Cardiac muscle cell (in vitro differentiated cells and primary cell): ENCODE results near the gene CIRBP. TPM values are rescaled to one million over a fixed set of nuclear protein-coding genes. Genes with fewer than 3 reads are reported as not detected.

Source experiments
- DNase-seq, 2 donors: peaks; one replicate each; pipeline versions ENCODE4 v3.0.0 to v3.0.0-alpha.2; 2010 to 2017; ENCODE audit warnings: low read depth in 1 of 2, low spot score in 1 of 2
- H3K27ac ChIP-seq: fragments of 200-600 bp; sonication (generic); 2 replicates; pipeline ENCODE4 v1.5.1; 2016
- H3K27me3 ChIP-seq: fragments of 200-600 bp; sonication (generic); 2 replicates; pipeline ENCODE4 v1.6.0; 2016; ENCODE audit warnings: control low read depth
- H3K36me3 ChIP-seq: fragments of 200-600 bp; sonication (generic); 2 replicates; pipeline ENCODE4 v1.5.1; 2016; ENCODE audit warnings: control low read depth
- H3K4me1 ChIP-seq: fragments of 200-600 bp; sonication (generic); 2 replicates; pipeline ENCODE4 v1.8.1; 2017; ENCODE audit warnings: low read depth, mild to moderate bottlenecking, mixed run types
- H3K4me3 ChIP-seq: fragments of 200-600 bp; sonication (generic); 2 replicates; pipeline ENCODE4 v1.5.1; 2016; ENCODE audit warnings: mild to moderate bottlenecking
- H3K9me3 ChIP-seq: fragments of 200-600 bp; sonication (generic); 2 replicates; pipeline ENCODE4 v1.5.1; 2017; ENCODE audit warnings: low read depth, mild to moderate bottlenecking, control low read depth
- polyA plus RNA-seq: library from polyadenylated mRNA; unstranded; fragments of >200 nt; fragmentation: Nextera tagmentation; extraction: Ambion mirVana; gene quantifications from 2 replicates; pipeline ENCODE4 v1.2.1, GENCODE V29; 2016
- total RNA-seq: library from RNA; depleted of rRNA; stranded (reverse); fragments of >200 nt; gene quantifications from 2 replicates; pipeline ENCODE4 v1.2.3, GENCODE V29; 2016
- TF ChIP-seq, protein P1 (sequence below): IDR thresholded peaks from 2 replicates; pipeline ENCODE4 v1.5.1; 2012; ENCODE audit warnings: low read depth, mild to moderate bottlenecking, low read length

The CIRBP gene
- total and polyA plus RNA-seq, 2 experiments from 2014 or later = 716 to 2,236 TPM

DNA sequence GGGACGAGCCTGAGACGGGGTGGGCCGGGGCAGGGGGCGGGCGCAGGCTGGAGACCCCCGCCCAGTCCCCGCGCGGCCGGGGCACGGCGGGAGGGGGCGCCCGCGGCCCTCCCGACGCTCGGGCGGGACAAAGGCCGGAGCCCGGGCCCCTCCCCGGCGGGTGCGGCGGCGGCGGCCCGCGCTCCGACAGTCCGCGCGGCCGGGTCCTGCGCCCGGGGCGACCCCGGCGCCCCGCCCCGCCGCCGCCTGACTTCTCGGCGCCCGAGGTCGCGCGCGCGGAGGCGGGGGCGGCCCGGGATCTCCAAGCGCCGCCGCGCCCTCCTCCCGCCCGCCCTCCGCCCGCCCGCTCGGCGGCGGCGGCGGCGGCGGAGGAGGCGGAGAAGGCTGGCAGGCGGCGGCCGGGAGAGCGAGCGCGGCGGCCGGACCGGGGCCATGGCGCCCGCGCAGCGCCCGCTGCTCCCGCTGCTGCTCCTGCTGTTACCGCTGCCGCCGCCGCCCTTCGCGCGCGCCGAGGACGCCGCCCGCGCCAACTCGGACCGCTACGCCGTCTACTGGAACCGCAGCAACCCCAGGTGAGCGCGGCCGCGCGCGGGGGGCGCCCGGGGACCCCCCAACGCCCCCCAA, 16.7 kb downstream of the CIRBP start, which contains the start of gene EFNA2:
EFNA2 (plus strand) TSS at position 137 of the 624 bp plus-strand sequence; CDS start at position 433, 296 bp downstream.
- no peaks in the 10 kb centered on the region for H3K36me3 ChIP-seq
- H3K4me3 ChIP-seq = peak within 1 kb of the TSS; percentile 45
- H3K4me1 ChIP-seq = no peaks in the 10 kb centered on the region
- H3K27ac ChIP-seq = no peak within 1 kb of the TSS
- H3K27me3 ChIP-seq = no peaks in the 10 kb centered on the region
- H3K9me3 ChIP-seq = no peaks in the 10 kb centered on the region
- DNase-seq = peak in 1 of 2 donors; percentile 58
- TF ChIP-seq, protein P1, sequence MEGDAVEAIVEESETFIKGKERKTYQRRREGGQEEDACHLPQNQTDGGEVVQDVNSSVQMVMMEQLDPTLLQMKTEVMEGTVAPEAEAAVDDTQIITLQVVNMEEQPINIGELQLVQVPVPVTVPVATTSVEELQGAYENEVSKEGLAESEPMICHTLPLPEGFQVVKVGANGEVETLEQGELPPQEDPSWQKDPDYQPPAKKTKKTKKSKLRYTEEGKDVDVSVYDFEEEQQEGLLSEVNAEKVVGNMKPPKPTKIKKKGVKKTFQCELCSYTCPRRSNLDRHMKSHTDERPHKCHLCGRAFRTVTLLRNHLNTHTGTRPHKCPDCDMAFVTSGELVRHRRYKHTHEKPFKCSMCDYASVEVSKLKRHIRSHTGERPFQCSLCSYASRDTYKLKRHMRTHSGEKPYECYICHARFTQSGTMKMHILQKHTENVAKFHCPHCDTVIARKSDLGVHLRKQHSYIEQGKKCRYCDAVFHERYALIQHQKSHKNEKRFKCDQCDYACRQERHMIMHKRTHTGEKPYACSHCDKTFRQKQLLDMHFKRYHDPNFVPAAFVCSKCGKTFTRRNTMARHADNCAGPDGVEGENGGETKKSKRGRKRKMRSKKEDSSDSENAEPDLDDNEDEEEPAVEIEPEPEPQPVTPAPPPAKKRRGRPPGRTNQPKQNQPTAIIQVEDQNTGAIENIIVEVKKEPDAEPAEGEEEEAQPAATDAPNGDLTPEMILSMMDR = no peak

DNA sequence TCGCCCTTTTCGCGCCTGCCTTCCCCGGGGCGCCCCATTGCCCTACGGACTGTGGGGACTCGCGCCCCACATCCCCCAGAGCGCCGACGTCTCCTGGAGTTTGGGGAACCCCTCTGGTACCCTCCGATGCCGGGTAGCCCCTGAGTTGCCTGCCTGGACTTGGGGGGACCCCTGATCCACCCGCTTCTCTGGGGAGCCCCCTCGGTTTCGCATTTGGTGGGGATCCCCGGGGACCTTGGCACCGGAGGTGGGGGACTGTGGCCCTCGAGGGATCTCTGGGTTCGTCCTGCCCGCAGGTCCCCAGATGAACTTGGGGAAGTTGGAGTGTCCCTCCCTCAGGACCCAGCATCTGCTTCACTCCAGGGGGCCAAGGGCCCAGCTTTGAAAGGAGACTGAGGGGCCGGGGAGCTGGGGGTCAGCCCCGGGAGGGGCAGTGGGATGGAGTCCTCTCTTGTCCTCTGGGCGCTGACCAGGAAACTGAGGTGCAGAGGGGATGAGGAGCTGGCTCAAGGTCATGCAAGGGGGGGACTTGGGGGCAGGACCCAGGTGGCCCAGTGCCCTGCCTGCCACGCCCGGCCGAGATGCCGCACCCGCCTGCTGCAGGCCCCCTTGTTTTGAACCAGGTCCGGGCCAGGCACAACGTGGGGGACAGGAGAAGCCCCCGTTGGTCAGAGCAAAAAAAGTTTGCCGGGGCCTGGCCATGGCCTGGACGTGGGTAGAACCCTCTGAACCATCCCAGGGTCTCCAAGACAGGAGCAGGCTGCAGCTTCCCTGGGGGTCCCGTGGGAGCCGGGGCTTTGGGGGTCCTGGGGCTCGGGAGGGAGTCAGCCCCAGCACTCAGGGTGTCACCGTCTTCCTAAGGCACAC, 17.6 kb downstream of the CIRBP start:
- no peak for DNase-seq
- no peak overlapping the region for H3K27ac ChIP-seq
- peak overlapping the region; percentile 45 for H3K4me3 ChIP-seq
- no peaks in the 10 kb centered on the region for H3K36me3 ChIP-seq
- no peaks in the 10 kb centered on the region for H3K27me3 ChIP-seq
- no peaks in the 10 kb centered on the region for H3K4me1 ChIP-seq
- TF ChIP-seq, protein P1 = no peak
- no peaks in the 10 kb centered on the region for H3K9me3 ChIP-seq

DNA sequence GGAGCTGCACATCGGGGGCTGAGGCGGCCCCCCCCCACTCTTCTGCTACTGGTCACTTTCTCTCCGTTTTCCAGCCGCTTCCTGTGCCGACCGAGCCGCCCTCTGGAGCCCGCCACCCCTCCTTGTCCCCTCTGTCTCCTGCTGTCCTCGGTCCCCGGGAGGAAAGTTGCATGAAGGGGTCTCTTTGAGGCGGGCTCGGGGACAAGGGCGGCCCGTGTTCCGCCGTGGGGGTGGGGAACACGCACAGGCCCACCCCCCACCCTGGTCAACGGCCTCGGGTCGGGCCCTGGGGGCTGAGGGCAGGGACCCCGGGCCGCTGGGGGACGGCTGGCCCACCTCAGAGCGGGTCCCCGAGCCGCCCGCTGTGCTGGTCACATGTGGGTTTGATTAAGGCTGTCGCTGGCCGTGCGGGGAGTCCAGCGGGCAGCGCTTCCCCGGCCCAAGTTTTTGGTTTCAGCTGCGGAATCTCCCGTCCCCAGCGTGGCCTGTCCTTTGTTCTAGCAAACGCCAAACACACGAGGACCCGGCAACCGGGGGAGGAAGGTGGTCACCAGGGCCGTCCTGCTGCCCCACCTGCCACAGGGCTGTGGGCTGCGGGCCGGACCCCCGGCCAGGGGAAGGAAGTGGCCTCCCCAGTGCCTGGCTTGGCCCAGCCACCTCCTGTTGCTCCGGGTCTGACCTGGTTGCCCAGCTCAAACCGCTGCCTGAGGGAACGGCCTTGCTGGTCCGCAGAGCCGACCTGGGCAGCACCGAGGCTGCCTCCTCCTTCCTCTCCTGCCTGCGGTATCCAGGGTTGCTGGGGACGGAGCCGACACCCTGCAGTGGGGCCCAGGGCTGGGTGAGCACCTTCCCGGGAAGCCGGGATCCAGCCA, 18.5 kb downstream of the CIRBP start:
- no peaks in the 10 kb centered on the region for H3K36me3 ChIP-seq
- H3K9me3 ChIP-seq = no peaks in the 10 kb centered on the region
- H3K27ac ChIP-seq = no peak overlapping the region
- H3K4me1 ChIP-seq = no peaks in the 10 kb centered on the region
- no peaks in the 10 kb centered on the region for H3K27me3 ChIP-seq
- no peak for DNase-seq
- no peak overlapping the region for H3K4me3 ChIP-seq
- TF ChIP-seq, protein P1 = no peak

DNA sequence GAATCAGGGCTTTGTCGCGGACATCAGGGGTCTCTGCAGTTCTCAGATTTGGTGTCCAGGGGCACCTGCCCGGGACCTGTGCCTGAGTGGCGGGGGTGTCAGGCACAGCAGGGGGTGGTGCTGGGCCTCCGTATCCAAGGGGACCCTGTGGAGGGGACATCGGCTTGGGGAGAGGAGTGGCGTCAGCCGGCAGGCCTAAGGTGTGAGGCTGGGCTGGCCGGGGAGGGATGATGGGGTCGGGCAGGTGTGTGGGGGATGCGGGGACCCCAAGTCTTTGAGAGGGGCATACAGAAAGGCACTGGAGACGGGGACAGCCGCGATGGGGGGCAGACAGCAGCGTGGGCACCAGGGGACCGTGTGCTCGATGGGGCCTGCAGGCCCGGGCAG, 19.1 kb downstream of the CIRBP start:
- H3K27me3 ChIP-seq = no peaks in the 10 kb centered on the region
- H3K36me3 ChIP-seq = no peaks in the 10 kb centered on the region
- no peak for DNase-seq
- no peaks in the 10 kb centered on the region for H3K4me1 ChIP-seq
- TF ChIP-seq, protein P1 = no peak
- no peaks in the 10 kb centered on the region for H3K9me3 ChIP-seq
- H3K27ac ChIP-seq = no peak overlapping the region
- H3K4me3 ChIP-seq = no peak overlapping the region

DNA sequence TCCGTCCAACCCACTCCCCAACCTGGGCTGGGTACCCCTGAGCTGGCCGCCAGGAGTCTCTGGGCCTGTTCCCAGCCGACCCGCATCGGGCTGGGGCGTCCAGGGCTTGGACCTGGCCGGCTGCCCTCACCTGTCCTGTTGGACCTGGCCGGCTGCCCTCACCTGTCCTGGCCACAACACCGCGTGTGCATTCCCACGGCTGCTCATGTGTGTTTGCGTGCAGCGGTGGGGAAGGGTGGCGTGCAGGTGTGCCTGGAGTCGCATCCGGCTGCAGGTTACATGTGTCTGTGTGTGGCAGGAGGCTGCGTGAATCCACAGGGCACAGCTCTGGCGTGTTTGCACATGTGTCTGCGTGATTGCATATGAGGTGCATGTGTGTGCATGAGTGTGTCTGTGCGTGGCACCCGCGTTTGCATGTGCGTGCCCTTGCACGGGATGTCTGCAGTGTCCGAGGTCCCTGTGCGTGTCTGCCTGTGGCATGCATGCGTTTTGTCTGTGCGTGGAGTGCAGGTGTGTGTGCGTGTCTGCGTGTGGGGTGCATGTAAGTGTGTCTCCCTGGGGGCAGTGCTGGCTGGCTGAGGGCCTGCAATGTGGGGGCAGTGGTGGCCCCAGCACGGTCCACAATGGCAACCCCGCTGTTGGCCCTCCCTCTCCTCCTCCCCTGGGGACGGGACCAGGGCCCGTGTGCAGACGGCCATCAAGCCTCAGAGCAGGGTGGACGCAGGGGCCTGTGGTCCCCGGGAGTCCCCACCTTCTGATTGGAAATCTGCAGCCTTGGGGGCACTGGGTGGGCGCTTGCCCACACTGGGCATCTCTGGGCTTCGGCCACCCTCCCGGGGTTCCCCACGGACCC, 19.9 kb downstream of the CIRBP start:
- no peaks in the 10 kb centered on the region for H3K4me1 ChIP-seq
- no peaks in the 10 kb centered on the region for H3K36me3 ChIP-seq
- no peaks in the 10 kb centered on the region for H3K9me3 ChIP-seq
- TF ChIP-seq, protein P1 = no peak
- no peak for DNase-seq
- no peak overlapping the region for H3K27ac ChIP-seq
- H3K4me3 ChIP-seq = no peak overlapping the region
- H3K27me3 ChIP-seq = no peaks in the 10 kb centered on the region
